Fibroblast of skin of back (primary cell): ENCODE results near the gene TAAR8. TPM values are rescaled to one million over a fixed set of nuclear protein-coding genes. Genes with fewer than 3 reads are reported as not detected.
"Not testable (repeated sequence)": the region's sequence is repeated elsewhere in the genome, so short reads cannot be mapped to it uniquely, and the experiment has no call there.

ENCODE experiments used
- DNase-seq: peaks from one replicate; pipeline ENCODE4 v3.0.0-alpha.2; 2013
- polyA plus RNA-seq, 2 experiments: library from polyadenylated mRNA; unstranded; fragments of 120-200 nt; gene quantifications; one replicate each; pipeline ENCODE4 v1.2.1, GENCODE V29; 2013; ENCODE audit not compliant: insufficient read length in 2 of 2

The TAAR8 gene
- polyA plus RNA-seq (2013, experiment 1 of 2; ENCODE audit: insufficient read length), result not detected
- polyA plus RNA-seq (2013, experiment 2 of 2; ENCODE audit: insufficient read length), result not detected

- DNase-seq, result no peak
Measured at GRCh38 chr6:132552372-132552771, at the start of gene TAAR8. TSS of gene TAAR8 (plus strand) at chr6:132552672. CDS start at chr6:132552693, 21 bp downstream.

GRCh38 chr6:132504757-132505156 lies 47.7 kb upstream of the TAAR8 start:
- DNase-seq, result peak; percentile 46

GRCh38 chr6:132505158-132505557 lies 47.3 kb upstream of the TAAR8 start:
- no peak for DNase-seq

GRCh38 chr6:132506461-132506860 lies 46.0 kb upstream of the TAAR8 start:
- DNase-seq, result no peak

GRCh38 chr6:132506869-132507808 lies 45.3 kb upstream of the TAAR8 start:
- DNase-seq, result no peak

GRCh38 chr6:132511210-132511830 lies 41.2 kb upstream of the TAAR8 start:
- DNase-seq, result no peak

GRCh38 chr6:132511831-132512220 lies 40.6 kb upstream of the TAAR8 start:
- no peak for DNase-seq

GRCh38 chr6:132512342-132512637 lies 40.2 kb upstream of the TAAR8 start:
- no peak for DNase-seq

GRCh38 chr6:132512638-132513632 lies 39.5 kb upstream of the TAAR8 start, which contains the start of gene STX7:
TSS of gene STX7 (minus strand) at chr6:132513116. CDS start at chr6:132503530, 9,586 bp downstream.
- peak; percentile 88 for DNase-seq

- peak; percentile 33 for DNase-seq
Measured at GRCh38 chr6:132513831-132514545, 38.5 kb upstream of the TAAR8 start.

- no peak for DNase-seq
Measured at GRCh38 chr6:132515386-132515785, 37.1 kb upstream of the TAAR8 start.

- peak; percentile 18 for DNase-seq
Measured at GRCh38 chr6:132520953-132521352, 31.5 kb upstream of the TAAR8 start.

- no peak for DNase-seq
Measured at GRCh38 chr6:132524646-132525045, 27.8 kb upstream of the TAAR8 start.

- DNase-seq, result no peak
Measured at GRCh38 chr6:132525866-132526265, 26.6 kb upstream of the TAAR8 start.

GRCh38 chr6:132526461-132526860 lies 26.0 kb upstream of the TAAR8 start:
- no peak for DNase-seq

GRCh38 chr6:132527791-132528190 lies 24.7 kb upstream of the TAAR8 start:
- peak; percentile 17 for DNase-seq

- peak; percentile 56 for DNase-seq
Measured at GRCh38 chr6:132530293-132530974, 22.0 kb upstream of the TAAR8 start.

GRCh38 chr6:132534546-132534945 lies 17.9 kb upstream of the TAAR8 start:
- not testable (repeated sequence) for DNase-seq

- DNase-seq, result no peak
Measured at GRCh38 chr6:132537145-132537544, 15.3 kb upstream of the TAAR8 start.

- no peak for DNase-seq
Measured at GRCh38 chr6:132537977-132538376, 14.5 kb upstream of the TAAR8 start, which contains the start of gene TAAR9. TSS of gene TAAR9 (plus strand) at chr6:132538277. CDS start at chr6:132538290, 13 bp downstream.

GRCh38 chr6:132544826-132545225 lies 7.6 kb upstream of the TAAR8 start:
- no peak for DNase-seq
